Measurements from ENCODE around the gene CCDC85B. TPM values are rescaled to one million over a fixed set of nuclear protein-coding genes. Genes with fewer than 3 reads are reported as not detected.

The CCDC85B gene
- total RNA-seq, 2 donors from 2014 or later: 11.2 to 16.3 TPM

- no peaks in the 10 kb centered on the region for H3K9me3 ChIP-seq
- TF ChIP-seq CTCF (IDR thresholded peaks at IDR 0.05): no peak
- peak overlapping the region; percentile 53 for H3K4me3 ChIP-seq
- H3K27me3 ChIP-seq: no peaks in the 10 kb centered on the region
- intact Hi-C loops (cut with DNase I): no loop called here
- peaks cover 9% of the 10 kb centered on the region for H3K4me1 ChIP-seq
- DNase-seq: no peak
- no peaks in the 10 kb centered on the region for H3K36me3 ChIP-seq
- H3K9ac ChIP-seq (ENCODE audit: low read depth in 2 of 2, low read length in 2 of 2): peak overlapping the region; percentile 24 to 40
- H3K27ac ChIP-seq: no peak overlapping the region
These were observed 8.3 kb downstream of the CCDC85B start for GRCh38 chr11:65898656-65899355.

- Histone ChIP-seq H3K27ac (peak overlapping the region; percentile 34), H3K36me3 (no peaks in the 10 kb centered on the region), H3K4me1 (peaks cover 9% of the 10 kb centered on the region), H3K9me3 (no peaks in the 10 kb centered on the region), H3K27me3 (no peaks in the 10 kb centered on the region), H3K4me3 (peak overlapping the region; percentile 53), H3K9ac (ENCODE audit: low read depth in 2 of 2, low read length in 2 of 2) (peak overlapping the region; percentile 51)
- DNase-seq: peak; percentile 57
- TF ChIP-seq CTCF (IDR thresholded peaks at IDR 0.05): no peak
- intact Hi-C loops (cut with DNase I): no loop called here
These were observed 9.1 kb downstream of the CCDC85B start for GRCh38 chr11:65899356-65900124.

GRCh38 chr11:65900125-65900898, 9.8 kb downstream of the CCDC85B start, which contains the start of gene FOSL1:
FOSL1 (minus strand) TSS chr11:65900388; CDS start chr11:65900339, 49 bp downstream.
- no peaks in the 10 kb centered on the region for H3K36me3 ChIP-seq
- peaks cover 9% of the 10 kb centered on the region for H3K4me1 ChIP-seq
- H3K9me3 ChIP-seq: no peaks in the 10 kb centered on the region
- intact Hi-C loops (cut with DNase I): no loop called here
- H3K27ac ChIP-seq: peak within 1 kb of the TSS; percentile 34
- TF ChIP-seq CTCF (IDR thresholded peaks at IDR 0.05): no peak
- peak within 1 kb of the TSS; percentile 51 for H3K9ac ChIP-seq (ENCODE audit: low read depth in 2 of 2, low read length in 2 of 2)
- peak; percentile 96 for DNase-seq
- H3K27me3 ChIP-seq: no peaks in the 10 kb centered on the region
- H3K4me3 ChIP-seq: peak within 1 kb of the TSS; percentile 53

GRCh38 chr11:65900899-65901180, 10.4 kb downstream of the CCDC85B start:
- no peak for DNase-seq
- no peaks in the 10 kb centered on the region for H3K36me3 ChIP-seq
- H3K27me3 ChIP-seq: no peaks in the 10 kb centered on the region
- TF ChIP-seq CTCF (IDR thresholded peaks at IDR 0.05): no peak
- peak overlapping the region; percentile 32 for H3K27ac ChIP-seq
- H3K4me1 ChIP-seq: peaks cover 9% of the 10 kb centered on the region
- H3K4me3 ChIP-seq: peak overlapping the region; percentile 53
- no peak overlapping the region for H3K9ac ChIP-seq (ENCODE audit: low read depth in 2 of 2, low read length in 2 of 2)
- no peaks in the 10 kb centered on the region for H3K9me3 ChIP-seq
- intact Hi-C loops (cut with DNase I): no loop called here

- intact Hi-C loops (cut with DNase I): no loop called here
- no peak for TF ChIP-seq CTCF (IDR thresholded peaks at IDR 0.05)
- no peak overlapping the region for H3K9ac ChIP-seq (ENCODE audit: low read depth in 2 of 2, low read length in 2 of 2)
- no peaks in the 10 kb centered on the region for H3K27me3 ChIP-seq
- DNase-seq: no peak
- no peaks in the 10 kb centered on the region for H3K9me3 ChIP-seq
- no peak overlapping the region for H3K27ac ChIP-seq
- no peaks in the 10 kb centered on the region for H3K36me3 ChIP-seq
- peaks cover 9% of the 10 kb centered on the region for H3K4me1 ChIP-seq
- no peak overlapping the region for H3K4me3 ChIP-seq
These were observed 12.6 kb downstream of the CCDC85B start for GRCh38 chr11:65903068-65903481.

Measured in colonic mucosa (tissue), 4 donors.